ENCODE data around the gene LYRM9. TPM values are rescaled to one million over a fixed set of nuclear protein-coding genes. Genes with fewer than 3 reads are reported as not detected.

The LYRM9 gene
- total RNA-seq, 1 donor from 2014 or later: 3.5 TPM

GRCh38 chr17:27920569-27920968 lies 27.4 kb upstream of the LYRM9 start:
- no peak overlapping the region for H3K27ac ChIP-seq (ENCODE audit: low read depth, low read length)
- no peaks in the 10 kb centered on the region for H3K36me3 ChIP-seq (ENCODE audit: insufficient read depth, low read length)
- no peak for FAIRE-seq
- H3K4me3 ChIP-seq (ENCODE audit: insufficient read depth, low read depth, low read length): no peak overlapping the region
- no peak for DNase-seq (ENCODE audit: low read depth)
- H2AFZ ChIP-seq (ENCODE audit: low read depth, low read length): no peak overlapping the region
- no peak overlapping the region for H3K27ac Mint-ChIP-seq (ENCODE audit: unreplicated experiment)
- no peak for TF ChIP-seq CTCF (IDR thresholded peaks at IDR 0.05; ENCODE audit: insufficient read depth, low read depth, low read length)
- TF ChIP-seq EZH2 (IDR thresholded peaks at IDR 0.05; ENCODE audit: insufficient read depth, low read length): no peak
- no peak overlapping the region for H3K4me2 ChIP-seq (ENCODE audit: low read length)
- no peaks in the 10 kb centered on the region for H3K4me1 ChIP-seq (ENCODE audit: insufficient read depth, low read length)
- no peak overlapping the region for H3K4me3 Mint-ChIP-seq (ENCODE audit: unreplicated experiment)
- H3K9ac ChIP-seq (ENCODE audit: low read length): no peak overlapping the region
- no peaks in the 10 kb centered on the region for H3K4me1 Mint-ChIP-seq (ENCODE audit: low read depth, unreplicated experiment)
- H3K27me3 ChIP-seq (ENCODE audit: insufficient read depth, low read length): no peaks in the 10 kb centered on the region
- H3K9me3 Mint-ChIP-seq (ENCODE audit: unreplicated experiment): peaks cover 2% of the 10 kb centered on the region
- no peaks in the 10 kb centered on the region for H3K36me3 Mint-ChIP-seq (ENCODE audit: low read depth, unreplicated experiment)
- H3K9me3 ChIP-seq (ENCODE audit: insufficient read depth, low read depth, low read length): no peaks in the 10 kb centered on the region
- H4K20me1 ChIP-seq (ENCODE audit: insufficient read depth, low read length): no peaks in the 10 kb centered on the region
- no peaks in the 10 kb centered on the region for H3K79me2 ChIP-seq (ENCODE audit: insufficient read depth, low read length)
- H3K27me3 Mint-ChIP-seq (ENCODE audit: low read depth, unreplicated experiment): peaks cover 17% of the 10 kb centered on the region

GRCh38 chr17:27919079-27919478 lies 25.9 kb upstream of the LYRM9 start:
- Histone ChIP-seq H3K36me3 (ENCODE audit: insufficient read depth, low read length) (no peaks in the 10 kb centered on the region), H3K4me3 (ENCODE audit: insufficient read depth, low read depth, low read length) (no peak overlapping the region), H2AFZ (ENCODE audit: low read depth, low read length) (no peak overlapping the region), H3K27ac (ENCODE audit: low read depth, low read length) (no peak overlapping the region), H3K79me2 (ENCODE audit: insufficient read depth, low read length) (no peaks in the 10 kb centered on the region), H3K9ac (ENCODE audit: low read length) (no peak overlapping the region), H3K4me2 (ENCODE audit: low read length) (no peak overlapping the region), H3K27me3 (ENCODE audit: insufficient read depth, low read length) (no peaks in the 10 kb centered on the region), H4K20me1 (ENCODE audit: insufficient read depth, low read length) (no peaks in the 10 kb centered on the region), H3K4me1 (ENCODE audit: insufficient read depth, low read length) (no peaks in the 10 kb centered on the region), H3K9me3 (ENCODE audit: insufficient read depth, low read depth, low read length) (no peaks in the 10 kb centered on the region)
- peaks cover 22% of the 10 kb centered on the region for H3K27me3 Mint-ChIP-seq (ENCODE audit: low read depth, unreplicated experiment)
- no peaks in the 10 kb centered on the region for H3K36me3 Mint-ChIP-seq (ENCODE audit: low read depth, unreplicated experiment)
- FAIRE-seq: no peak
- H3K9me3 Mint-ChIP-seq (ENCODE audit: unreplicated experiment): no peaks in the 10 kb centered on the region
- no peaks in the 10 kb centered on the region for H3K4me1 Mint-ChIP-seq (ENCODE audit: low read depth, unreplicated experiment)
- no peak overlapping the region for H3K4me3 Mint-ChIP-seq (ENCODE audit: unreplicated experiment)
- no peak for DNase-seq (ENCODE audit: low read depth)
- TF ChIP-seq EZH2 (IDR thresholded peaks at IDR 0.05; ENCODE audit: insufficient read depth, low read length) (no peak), CTCF (IDR thresholded peaks at IDR 0.05; ENCODE audit: insufficient read depth, low read depth, low read length) (no peak)
- no peak overlapping the region for H3K27ac Mint-ChIP-seq (ENCODE audit: unreplicated experiment)

- no peaks in the 10 kb centered on the region for H3K27me3 ChIP-seq (ENCODE audit: insufficient read depth, low read length)
- H3K27me3 Mint-ChIP-seq (ENCODE audit: low read depth, unreplicated experiment): peaks cover 22% of the 10 kb centered on the region
- H3K79me2 ChIP-seq (ENCODE audit: insufficient read depth, low read length): no peaks in the 10 kb centered on the region
- H3K4me1 Mint-ChIP-seq (ENCODE audit: low read depth, unreplicated experiment): no peaks in the 10 kb centered on the region
- H3K4me3 ChIP-seq (ENCODE audit: insufficient read depth, low read depth, low read length): no peak overlapping the region
- no peak overlapping the region for H3K4me2 ChIP-seq (ENCODE audit: low read length)
- no peaks in the 10 kb centered on the region for H4K20me1 ChIP-seq (ENCODE audit: insufficient read depth, low read length)
- no peak overlapping the region for H3K27ac ChIP-seq (ENCODE audit: low read depth, low read length)
- H3K9me3 ChIP-seq (ENCODE audit: insufficient read depth, low read depth, low read length): no peaks in the 10 kb centered on the region
- no peak for FAIRE-seq
- no peak overlapping the region for H3K9ac ChIP-seq (ENCODE audit: low read length)
- no peaks in the 10 kb centered on the region for H3K9me3 Mint-ChIP-seq (ENCODE audit: unreplicated experiment)
- no peaks in the 10 kb centered on the region for H3K4me1 ChIP-seq (ENCODE audit: insufficient read depth, low read length)
- no peak overlapping the region for H3K4me3 Mint-ChIP-seq (ENCODE audit: unreplicated experiment)
- no peak for TF ChIP-seq EZH2 (IDR thresholded peaks at IDR 0.05; ENCODE audit: insufficient read depth, low read length)
- TF ChIP-seq CTCF (IDR thresholded peaks at IDR 0.05; ENCODE audit: insufficient read depth, low read depth, low read length): no peak
- no peak for DNase-seq (ENCODE audit: low read depth)
- no peak overlapping the region for H3K27ac Mint-ChIP-seq (ENCODE audit: unreplicated experiment)
- H2AFZ ChIP-seq (ENCODE audit: low read depth, low read length): no peak overlapping the region
- no peaks in the 10 kb centered on the region for H3K36me3 ChIP-seq (ENCODE audit: insufficient read depth, low read length)
- no peaks in the 10 kb centered on the region for H3K36me3 Mint-ChIP-seq (ENCODE audit: low read depth, unreplicated experiment)
These were observed 25.3 kb upstream of the LYRM9 start for GRCh38 chr17:27918498-27918897.
